H9 (cell line): Measurements from ENCODE around the gene ZRANB1. TPM values are rescaled to one million over a fixed set of nuclear protein-coding genes. Genes with fewer than 3 reads are reported as not detected.

ENCODE experiments used
- DNase-seq: peaks from one replicate; pipeline ENCODE4 v3.0.0-alpha.2; 2017
- H2AFZ ChIP-seq: one replicate; pipeline ENCODE4 v1.6.1; 2013; ENCODE audit warnings: mild to moderate bottlenecking, low read length, control low read depth, moderate library complexity
- H2AK5ac ChIP-seq: 2 replicates; pipeline ENCODE4 v1.6.1; 2013; ENCODE audit warnings: low read length, control low read depth, mixed read lengths; ENCODE audit not compliant: insufficient read length
- H2BK120ac ChIP-seq: one replicate; pipeline ENCODE4 v1.6.1; 2013; ENCODE audit warnings: low read depth, mild to moderate bottlenecking, low read length, control low read depth, inconsistent platforms; ENCODE audit not compliant: poor library complexity, severe bottlenecking
- H2BK12ac ChIP-seq: 2 replicates; pipeline ENCODE4 v1.6.1; 2013; ENCODE audit warnings: low read length, control low read depth, mixed read lengths, low read depth; ENCODE audit not compliant: insufficient read length
- H2BK15ac ChIP-seq: 2 replicates; pipeline ENCODE4 v1.6.1; 2013; ENCODE audit warnings: low read depth, low read length, control low read depth
- H2BK20ac ChIP-seq: one replicate; pipeline ENCODE4 v1.6.1; 2013; ENCODE audit warnings: low read depth, mild to moderate bottlenecking, low read length, control low read depth, inconsistent platforms; ENCODE audit not compliant: poor library complexity, severe bottlenecking
- H2BK5ac ChIP-seq: 2 replicates; pipeline ENCODE4 v1.6.1; 2013; ENCODE audit warnings: low read length, control low read depth, mixed read lengths; ENCODE audit not compliant: insufficient read length
- H3K14ac ChIP-seq: 2 replicates; pipeline ENCODE4 v1.6.1; 2013; ENCODE audit warnings: low read length, control low read depth; ENCODE audit not compliant: insufficient read depth
- H3K18ac ChIP-seq: 2 replicates; pipeline ENCODE4 v1.6.1; 2013; ENCODE audit warnings: low read depth, mild to moderate bottlenecking, mixed read lengths, low read length, control low read depth; ENCODE audit not compliant: insufficient read length
- H3K23ac ChIP-seq: 2 replicates; pipeline ENCODE4 v1.6.1; 2013; ENCODE audit warnings: low read length, control low read depth, mixed read lengths, low read depth; ENCODE audit not compliant: insufficient read length
- H3K23me2 ChIP-seq: 2 replicates; pipeline ENCODE4 v1.6.1; 2013; ENCODE audit warnings: low read depth, mild to moderate bottlenecking, mixed read lengths, low read length, control low read depth; ENCODE audit not compliant: insufficient read length, poor library complexity, severe bottlenecking
- H3K27ac ChIP-seq: 2 replicates; pipeline ENCODE4 v1.5.1; 2013; ENCODE audit warnings: low read length, control low read depth, mixed read lengths, low read depth; ENCODE audit not compliant: insufficient read length
- H3K27me3 ChIP-seq: 2 replicates; pipeline ENCODE4 v1.6.1; 2013; ENCODE audit warnings: low read length, control low read depth, inconsistent platforms; ENCODE audit not compliant: insufficient read depth
- H3K4ac ChIP-seq: 2 replicates; pipeline ENCODE4 v1.6.1; 2013; ENCODE audit warnings: low read depth, mild to moderate bottlenecking, control low read depth, inconsistent platforms, low read length, moderate library complexity
- H3K4me1 ChIP-seq: 2 replicates; pipeline ENCODE4 v1.6.1; 2013; ENCODE audit warnings: low read length, control low read depth, inconsistent platforms; ENCODE audit not compliant: insufficient read depth
- H3K4me2 ChIP-seq: 2 replicates; pipeline ENCODE4 v1.6.1; 2013; ENCODE audit warnings: low read length, control low read depth, mixed read lengths; ENCODE audit not compliant: insufficient read length, insufficient read depth
- H3K56ac ChIP-seq: 2 replicates; pipeline ENCODE4 v1.6.1; 2013; ENCODE audit warnings: low read depth, mild to moderate bottlenecking, mixed read lengths, low read length, control low read depth; ENCODE audit not compliant: insufficient read length
- H3K79me1 ChIP-seq: 2 replicates; pipeline ENCODE4 v1.6.1; 2013; ENCODE audit warnings: low read depth, mild to moderate bottlenecking, moderate library complexity, low read length, control low read depth, inconsistent platforms; ENCODE audit not compliant: insufficient read depth, poor library complexity, severe bottlenecking
- H3K79me2 ChIP-seq: 2 replicates; pipeline ENCODE4 v1.6.1; 2013; ENCODE audit warnings: low read length, control low read depth, inconsistent platforms; ENCODE audit not compliant: insufficient read depth
- H3K9ac ChIP-seq: 2 replicates; pipeline ENCODE4 v1.6.1; 2013; ENCODE audit warnings: low read length, control low read depth, mixed read lengths; ENCODE audit not compliant: insufficient read length; ENCODE audit errors: extremely low read depth
- H3K9me3 ChIP-seq: one replicate; pipeline ENCODE4 v1.6.1; 2013; ENCODE audit warnings: low read depth, low read length, inconsistent platforms; ENCODE audit not compliant: control insufficient read depth
- H3T11ph ChIP-seq: one replicate; pipeline ENCODE4 v1.6.1; 2013; ENCODE audit warnings: mild to moderate bottlenecking, low read length, control low read depth, inconsistent platforms
- H4K20me1 ChIP-seq: one replicate; pipeline ENCODE4 v1.6.1; 2013; ENCODE audit not compliant: control insufficient read depth, insufficient read length, insufficient read depth
- H4K5ac ChIP-seq: 2 replicates; pipeline ENCODE4 v1.6.1; 2013; ENCODE audit warnings: low read depth, mild to moderate bottlenecking, mixed read lengths, low read length, control low read depth; ENCODE audit not compliant: insufficient read length
- H4K8ac ChIP-seq: replicated peaks from 2 replicates; pipeline ENCODE4 v1.6.1; 2013; ENCODE audit warnings: low read length, control low read depth, mixed read lengths, low read depth; ENCODE audit not compliant: insufficient read length
- H4K91ac ChIP-seq: 2 replicates; pipeline ENCODE4 v1.6.1; 2013; ENCODE audit warnings: low read depth, mild to moderate bottlenecking, moderate library complexity, mixed read lengths, low read length, control low read depth; ENCODE audit not compliant: insufficient read length
- H3K27ac Mint-ChIP-seq, 3 experiments: 2 replicates in 2 of 3; 3 replicates in 1 of 3; pipeline ENCODE4 v1.8.0; 2020 to 2021; ENCODE audit warnings: mixed read lengths in 3 of 3, mild to moderate bottlenecking in 1 of 3, moderate library complexity in 1 of 3
- H3K27me3 Mint-ChIP-seq: 2 replicates; pipeline ENCODE4 v1.8.0; 2021; ENCODE audit warnings: low read depth, mild to moderate bottlenecking, moderate library complexity, mixed read lengths
- H3K36me3 Mint-ChIP-seq, 3 experiments: 2 replicates in 2 of 3; 3 replicates in 1 of 3; pipeline ENCODE4 v1.8.0; 2020 to 2021; ENCODE audit warnings: low read depth in 3 of 3, mixed read lengths in 3 of 3; ENCODE audit not compliant: insufficient read depth in 1 of 3
- H3K4me1 Mint-ChIP-seq, 2 experiments: 2 replicates each; pipeline ENCODE4 v1.8.0; 2020; ENCODE audit warnings: mixed read lengths in 2 of 2
- H3K4me3 Mint-ChIP-seq, 2 experiments: 2 replicates in 1 of 2; 3 replicates in 1 of 2; pipeline ENCODE4 v1.8.0; 2020 to 2021; ENCODE audit warnings: mild to moderate bottlenecking in 2 of 2, mixed read lengths in 2 of 2, moderate library complexity in 1 of 2
- H3K9me3 Mint-ChIP-seq, 2 experiments: 2 replicates in 1 of 2; 3 replicates in 1 of 2; pipeline ENCODE4 v1.8.0; 2020; ENCODE audit warnings: mild to moderate bottlenecking in 2 of 2, mixed read lengths in 2 of 2, moderate library complexity in 1 of 2
- WGBS: extraction: QIAGEN DNeasy Blood & Tissue Kit; methylation state at CpG from one replicate; pipeline ENCODE4 v1.1.7; 2013; ENCODE audit warnings: missing lambda C conversion rate, low lambda C conversion rate, mixed read lengths; ENCODE audit not compliant: insufficient read length; ENCODE audit errors: extremely low coverage; 5-methylcytosine and 5-hydroxymethylcytosine counted together
- total RNA-seq: library from RNA; stranded (reverse); gene quantifications from 2 replicates; pipeline ENCODE4 v1.2.1, GENCODE V29; 2021
- TF ChIP-seq, protein P1 (sequence below): fragments of 200-600 bp; sonication (generic); conservative IDR thresholded peaks from 3 replicates; pipeline ENCODE4 v1.8.0; 2021; ENCODE audit warnings: antibody characterized with exemption, mild to moderate bottlenecking

Gene ZRANB1
- total RNA-seq, 1 experiment from 2014 or later, result 17.4 TPM

DNA sequence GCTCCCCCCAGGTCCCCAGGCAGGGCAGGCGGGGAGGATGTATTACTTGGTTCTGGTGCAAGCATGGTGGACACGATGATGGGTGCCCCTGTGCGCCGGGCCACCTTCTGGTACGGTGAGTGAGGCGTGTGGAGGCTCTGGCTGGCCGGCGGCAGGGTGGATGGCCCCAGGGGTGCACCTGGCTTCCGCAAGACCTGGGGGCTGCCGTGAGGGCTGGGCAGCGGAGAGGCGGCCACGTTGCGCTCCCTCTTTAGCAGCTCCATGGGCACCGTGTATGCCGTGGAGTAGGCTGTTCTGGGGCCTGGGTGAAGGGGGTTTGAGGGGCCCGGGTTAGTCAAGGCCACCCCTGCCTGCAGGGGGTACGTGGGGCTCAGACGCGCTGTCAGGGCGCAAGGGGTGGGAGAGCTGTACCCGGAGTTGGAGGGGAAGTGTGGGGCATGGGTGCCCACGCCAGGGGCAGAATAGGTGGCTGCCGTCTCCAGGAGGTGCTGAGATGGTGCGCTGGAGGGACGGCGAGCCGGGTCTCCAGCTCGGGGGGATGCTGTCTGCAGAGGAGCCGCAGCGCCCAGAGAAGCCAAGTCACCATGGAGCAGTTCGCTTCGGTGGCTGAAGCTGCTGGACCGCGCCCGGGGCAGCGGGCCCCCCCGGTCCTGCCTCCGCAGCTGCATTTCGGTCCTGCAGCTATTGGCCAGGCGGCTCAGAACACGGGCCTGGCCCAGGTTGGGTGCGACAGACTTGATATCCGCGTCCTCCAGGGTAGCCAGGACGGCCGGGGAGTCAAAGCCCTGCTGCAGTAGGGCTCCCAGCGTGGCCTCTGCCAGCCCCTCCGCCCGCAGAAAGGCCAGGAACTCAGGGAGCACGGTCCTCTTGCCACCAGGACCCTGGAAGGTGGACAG is 84.4 kb downstream of the ZRANB1 start:
- Histone ChIP-seq H2BK20ac (no peak overlapping the region), H2BK120ac (no peak overlapping the region), H3K4ac (no peak overlapping the region), H3K79me2 (peaks cover 44% of the 10 kb centered on the region; the same call in 1 of the 2 replicates), H2BK15ac (no peak overlapping the region), H2AK5ac (no peak overlapping the region), H3K23ac (no peak overlapping the region), H3K79me1 (peaks cover 7% of the 10 kb centered on the region), H4K20me1 (no peaks in the 10 kb centered on the region), H3K4me2 (no peak overlapping the region), H3K27ac (no peak overlapping the region), H3K56ac (no peak overlapping the region), H3K4me1 (no peaks in the 10 kb centered on the region; the same call in 1 of the 2 replicates), H2BK12ac (no peak overlapping the region), H4K5ac (no peak overlapping the region), H2BK5ac (no peak overlapping the region), H3K23me2 (no peaks in the 10 kb centered on the region), H3K27me3 (no peaks in the 10 kb centered on the region), H3K9ac (no peak overlapping the region), H3K14ac (no peak overlapping the region), H3T11ph (no peak overlapping the region), H3K18ac (no peak overlapping the region), H3K9me3 (no peaks in the 10 kb centered on the region), H2AFZ (no peak overlapping the region), H4K8ac (no peak overlapping the region), H4K91ac (no peak overlapping the region)
- H3K4me1 Mint-ChIP-seq, result peaks cover 30 to 48% of the 10 kb centered on the region in 2 experiments
- H3K36me3 Mint-ChIP-seq, result peaks cover 52 to 75% (median 71%) of the 10 kb centered on the region in 3 experiments
- peak overlapping the region in 2 of 3 experiments; percentile 84 to 92; a peak in 1 of 7 replicates for H3K27ac Mint-ChIP-seq
- WGBS, result no CpG with 5 or more reads among the region's 51 CpGs
- TF ChIP-seq, protein P1, sequence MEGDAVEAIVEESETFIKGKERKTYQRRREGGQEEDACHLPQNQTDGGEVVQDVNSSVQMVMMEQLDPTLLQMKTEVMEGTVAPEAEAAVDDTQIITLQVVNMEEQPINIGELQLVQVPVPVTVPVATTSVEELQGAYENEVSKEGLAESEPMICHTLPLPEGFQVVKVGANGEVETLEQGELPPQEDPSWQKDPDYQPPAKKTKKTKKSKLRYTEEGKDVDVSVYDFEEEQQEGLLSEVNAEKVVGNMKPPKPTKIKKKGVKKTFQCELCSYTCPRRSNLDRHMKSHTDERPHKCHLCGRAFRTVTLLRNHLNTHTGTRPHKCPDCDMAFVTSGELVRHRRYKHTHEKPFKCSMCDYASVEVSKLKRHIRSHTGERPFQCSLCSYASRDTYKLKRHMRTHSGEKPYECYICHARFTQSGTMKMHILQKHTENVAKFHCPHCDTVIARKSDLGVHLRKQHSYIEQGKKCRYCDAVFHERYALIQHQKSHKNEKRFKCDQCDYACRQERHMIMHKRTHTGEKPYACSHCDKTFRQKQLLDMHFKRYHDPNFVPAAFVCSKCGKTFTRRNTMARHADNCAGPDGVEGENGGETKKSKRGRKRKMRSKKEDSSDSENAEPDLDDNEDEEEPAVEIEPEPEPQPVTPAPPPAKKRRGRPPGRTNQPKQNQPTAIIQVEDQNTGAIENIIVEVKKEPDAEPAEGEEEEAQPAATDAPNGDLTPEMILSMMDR, result no peak
- peaks cover 4% of the 10 kb centered on the region for H3K27me3 Mint-ChIP-seq
- H3K9me3 Mint-ChIP-seq, result peaks cover 3% of the 10 kb centered on the region in 2 experiments; a peak in 3 of 5 replicates
- no peak overlapping the region for H3K4me3 Mint-ChIP-seq
- no peak for DNase-seq
